ENCODE results near the gene DAB2IP.

DNA sequence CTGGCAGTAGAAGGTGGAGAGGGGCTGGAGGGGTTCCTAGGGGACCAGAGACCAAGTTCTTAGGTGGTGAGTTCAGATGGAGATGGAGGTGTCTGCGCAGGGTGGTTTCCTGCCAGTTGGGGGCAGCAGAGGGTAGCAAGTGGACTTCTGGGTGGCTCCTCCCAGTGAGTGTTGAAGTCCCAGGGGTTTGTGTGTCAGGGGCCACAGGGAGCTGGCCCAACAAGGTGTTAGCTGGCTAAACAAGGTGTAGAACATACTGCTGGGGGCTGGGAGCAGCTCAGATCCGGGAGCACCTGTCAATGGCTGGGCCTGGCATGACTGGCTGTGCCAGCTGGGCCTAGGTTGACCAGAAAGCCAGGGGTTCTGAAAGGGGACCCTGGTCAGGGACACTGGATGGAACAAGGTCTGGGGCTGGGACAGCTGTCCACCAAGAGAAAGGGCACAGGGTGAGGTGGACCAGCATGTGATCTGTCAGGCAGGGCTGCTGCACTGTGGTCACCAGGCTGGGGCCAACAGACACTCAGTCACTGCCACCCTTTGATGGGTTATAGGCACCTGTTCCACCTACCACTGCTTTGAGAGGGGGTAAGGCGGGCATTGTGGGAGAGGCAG lies 35.6 kb downstream of the DAB2IP start:
- TF ChIP-seq POLR2AphosphoS5 (IDR thresholded peaks at IDR 0.05; ENCODE audit: low read depth, low read length) = no peak
- TF ChIP-seq, protein P1, sequence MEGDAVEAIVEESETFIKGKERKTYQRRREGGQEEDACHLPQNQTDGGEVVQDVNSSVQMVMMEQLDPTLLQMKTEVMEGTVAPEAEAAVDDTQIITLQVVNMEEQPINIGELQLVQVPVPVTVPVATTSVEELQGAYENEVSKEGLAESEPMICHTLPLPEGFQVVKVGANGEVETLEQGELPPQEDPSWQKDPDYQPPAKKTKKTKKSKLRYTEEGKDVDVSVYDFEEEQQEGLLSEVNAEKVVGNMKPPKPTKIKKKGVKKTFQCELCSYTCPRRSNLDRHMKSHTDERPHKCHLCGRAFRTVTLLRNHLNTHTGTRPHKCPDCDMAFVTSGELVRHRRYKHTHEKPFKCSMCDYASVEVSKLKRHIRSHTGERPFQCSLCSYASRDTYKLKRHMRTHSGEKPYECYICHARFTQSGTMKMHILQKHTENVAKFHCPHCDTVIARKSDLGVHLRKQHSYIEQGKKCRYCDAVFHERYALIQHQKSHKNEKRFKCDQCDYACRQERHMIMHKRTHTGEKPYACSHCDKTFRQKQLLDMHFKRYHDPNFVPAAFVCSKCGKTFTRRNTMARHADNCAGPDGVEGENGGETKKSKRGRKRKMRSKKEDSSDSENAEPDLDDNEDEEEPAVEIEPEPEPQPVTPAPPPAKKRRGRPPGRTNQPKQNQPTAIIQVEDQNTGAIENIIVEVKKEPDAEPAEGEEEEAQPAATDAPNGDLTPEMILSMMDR (IDR thresholded peaks at IDR 0.05 in 2 of 3, conservative IDR thresholded peaks at IDR 0.05 in 1 of 3; ENCODE audit: borderline replicate concordance in 1 of 3, insufficient read depth in 1 of 3, low read depth in 2 of 3, low read length in 2 of 3) = peak; percentile 86 to 97 (median 93)
- TF ChIP-seq SRF (IDR thresholded peaks at IDR 0.05; ENCODE audit: low read depth) = no peak
- TF ChIP-seq ZFX (IDR thresholded peaks at IDR 0.05) = no peak
- no peak for TF ChIP-seq POLR2A (IDR thresholded peaks at IDR 0.05; ENCODE audit: borderline replicate concordance, extremely low read depth, insufficient read depth, insufficient read length)
- TF ChIP-seq ZNF274 (IDR thresholded peaks at IDR 0.05; ENCODE audit: low read depth, low read length) = no peak
- no peak for TF ChIP-seq YY1 (IDR thresholded peaks at IDR 0.05; ENCODE audit: extremely low read depth, insufficient replicate concordance, low read depth, low read length)
- TF ChIP-seq EGR1 (IDR thresholded peaks at IDR 0.05; ENCODE audit: low read depth) = no peak

Data from HCT116 (cell line).